HG02973 (cell line): ENCODE results near the gene ZBTB42.

ENCODE experiments used
- ATAC-seq: cut with Tn5 transposase; IDR thresholded peaks from one replicate; pipeline ENCODE4 v1.9.1; 2021; ENCODE audit warnings: moderate library complexity; ENCODE audit not compliant: unreplicated experiment

The ZBTB42 gene

GRCh38 chr14:104769324-104770071, 31.4 kb upstream of the ZBTB42 start:
- no peak for ATAC-seq

GRCh38 chr14:104770072-104770579, 30.8 kb upstream of the ZBTB42 start:
- no peak for ATAC-seq

GRCh38 chr14:104770851-104771272, 30.0 kb upstream of the ZBTB42 start:
- ATAC-seq, result no peak

GRCh38 chr14:104771374-104771773, 29.5 kb upstream of the ZBTB42 start:
- no peak for ATAC-seq

GRCh38 chr14:104771918-104772706, 28.8 kb upstream of the ZBTB42 start:
- no peak for ATAC-seq

- ATAC-seq, result no peak
These were observed 28.0 kb upstream of the ZBTB42 start for GRCh38 chr14:104772707-104773504.

- ATAC-seq, result no peak
These were observed 27.1 kb upstream of the ZBTB42 start for GRCh38 chr14:104773505-104774452.

GRCh38 chr14:104774453-104775072, 26.3 kb upstream of the ZBTB42 start:
- ATAC-seq, result no peak

GRCh38 chr14:104775073-104775489, 25.8 kb upstream of the ZBTB42 start:
- no peak for ATAC-seq

GRCh38 chr14:104776481-104776880, 24.4 kb upstream of the ZBTB42 start:
- no peak for ATAC-seq

GRCh38 chr14:104776961-104777807, 23.7 kb upstream of the ZBTB42 start:
- no peak for ATAC-seq

GRCh38 chr14:104777808-104778249, 23.1 kb upstream of the ZBTB42 start:
- ATAC-seq, result no peak

GRCh38 chr14:104778694-104779331, 22.1 kb upstream of the ZBTB42 start:
- ATAC-seq, result no peak

- no peak for ATAC-seq
These were observed 21.0 kb upstream of the ZBTB42 start for GRCh38 chr14:104779776-104780512.

GRCh38 chr14:104780513-104781030, 20.3 kb upstream of the ZBTB42 start:
- ATAC-seq, result no peak

GRCh38 chr14:104781271-104782077, 19.4 kb upstream of the ZBTB42 start:
- ATAC-seq, result no peak
